IMR-90 (cell line): Measurements from ENCODE around the gene GPR62. TPM values are rescaled to one million over a fixed set of nuclear protein-coding genes. Genes with fewer than 3 reads are reported as not detected.

Experiments
- ATAC-seq: fragments of 200-7000 bp; cut with Tn5 transposase; 2 replicates; pipeline ENCODE4 v1.9.1; 2020; ENCODE audit warnings: low read depth, mild to moderate bottlenecking, moderate library complexity
- BruUV-seq: library from RNA; stranded (reverse); fragments of 400-500 nt; replicated peaks from 2 replicates; lab custom pipeline; 2021; lab: Mats Ljungman, UMichigan
- CTCF ChIA-PET: fragments of 300-600 bp; formaldehyde crosslinking; extraction: SDS; loops from one replicate; lab custom pipeline; 2021; ENCODE audit warnings: antibody characterized with exemption; lab: Yijun Ruan, JAX
- POLR2A ChIA-PET: fragments of 300-600 bp; sonication (Branson Sonifier 250); formaldehyde crosslinking; loops from one replicate; lab custom pipeline; 2022; ENCODE audit warnings: antibody characterized with exemption; ENCODE audit not compliant: unreplicated experiment; lab: Charles Lee
- DNase-seq: peaks from one replicate; pipeline ENCODE4 v3.0.0; 2013
- H2AFZ ChIP-seq: replicated peaks from 2 replicates; pipeline ENCODE3; 2013; ENCODE audit warnings: low read length, mild to moderate bottlenecking; ENCODE audit not compliant: poor library complexity
- H2AK5ac ChIP-seq: 2 replicates; pipeline ENCODE4 v1.6.1; 2013; ENCODE audit warnings: low read depth, low read length, inconsistent platforms
- H2AK9ac ChIP-seq: replicated peaks from 2 replicates; pipeline ENCODE3; 2013; ENCODE audit warnings: mild to moderate bottlenecking, low read depth, low read length, moderate library complexity; ENCODE audit not compliant: poor library complexity
- H2BK120ac ChIP-seq: 2 replicates; pipeline ENCODE4 v1.6.1; 2013; ENCODE audit warnings: low read depth, low read length, inconsistent platforms
- H2BK15ac ChIP-seq: 3 replicates; pipeline ENCODE4 v1.6.1; 2013; ENCODE audit warnings: low read depth, low read length, inconsistent platforms
- H2BK20ac ChIP-seq: 2 replicates; pipeline ENCODE4 v1.6.1; 2013; ENCODE audit warnings: low read depth, mild to moderate bottlenecking, inconsistent platforms, low read length, moderate library complexity
- H2BK5ac ChIP-seq: 2 replicates; pipeline ENCODE4 v1.6.1; 2013; ENCODE audit warnings: mild to moderate bottlenecking, low read depth, low read length, inconsistent platforms; ENCODE audit not compliant: poor library complexity, severe bottlenecking
- H3K14ac ChIP-seq: replicated peaks from 2 replicates; pipeline ENCODE4 v1.6.1; 2013; ENCODE audit warnings: low read depth, low read length, inconsistent platforms
- H3K18ac ChIP-seq: 2 replicates; pipeline ENCODE4 v1.6.1; 2013; ENCODE audit warnings: low read depth, low read length, control low read depth
- H3K23ac ChIP-seq: 2 replicates; pipeline ENCODE4 v1.6.1; 2013; ENCODE audit warnings: low read depth, low read length, inconsistent platforms
- H3K27ac ChIP-seq: 2 replicates; pipeline ENCODE4 v1.5.1; 2013; ENCODE audit warnings: mild to moderate bottlenecking, control low read depth, low read length; ENCODE audit not compliant: insufficient read depth
- H3K27me3 ChIP-seq: 2 replicates; pipeline ENCODE4 v1.6.1; 2013; ENCODE audit warnings: low read length; ENCODE audit not compliant: control insufficient read depth, insufficient read depth
- H3K36me3 ChIP-seq: 2 replicates; pipeline ENCODE4 v1.6.1; 2013; ENCODE audit warnings: low read length, mixed read lengths; ENCODE audit not compliant: control insufficient read depth, insufficient read depth
- H3K4ac ChIP-seq: 2 replicates; pipeline ENCODE4 v1.6.1; 2013; ENCODE audit warnings: low read depth, low read length, inconsistent platforms
- H3K4me1 ChIP-seq: 2 replicates; pipeline ENCODE4 v1.6.1; 2013; ENCODE audit warnings: low read length, mixed read lengths; ENCODE audit not compliant: control insufficient read depth, insufficient read depth
- H3K4me2 ChIP-seq: 2 replicates; pipeline ENCODE4 v1.6.1; 2013; ENCODE audit warnings: low read depth, mild to moderate bottlenecking, control low read depth, low read length, moderate library complexity
- H3K4me3 ChIP-seq: 2 replicates; pipeline ENCODE4 v1.5.1; 2013; ENCODE audit warnings: low read depth, mild to moderate bottlenecking, control low read depth, low read length, moderate library complexity; ENCODE audit not compliant: insufficient read depth
- H3K56ac ChIP-seq: 2 replicates; pipeline ENCODE4 v1.6.1; 2013; ENCODE audit warnings: low read length, inconsistent platforms; ENCODE audit not compliant: insufficient read depth; ENCODE audit errors: extremely low read depth
- H3K79me1 ChIP-seq, 2 experiments: 2 replicates each; pipeline ENCODE4 v1.6.1; 2013; ENCODE audit warnings: low read length in 2 of 2, inconsistent platforms in 1 of 2, low read depth in 1 of 2
- H3K9ac ChIP-seq: 2 replicates; pipeline ENCODE4 v1.6.1; 2013; ENCODE audit warnings: low read depth, low read length, control low read depth
- H3K9me1 ChIP-seq: 2 replicates; pipeline ENCODE4 v1.6.1; 2013; ENCODE audit warnings: low read length, inconsistent platforms; ENCODE audit not compliant: insufficient read depth
- H3K9me3 ChIP-seq: 2 replicates; pipeline ENCODE4 v1.6.1; 2013; ENCODE audit warnings: low read length; ENCODE audit not compliant: control insufficient read depth, insufficient read depth
- H4K20me1 ChIP-seq: 2 replicates; pipeline ENCODE4 v1.6.1; 2013; ENCODE audit warnings: low read length, inconsistent platforms; ENCODE audit not compliant: insufficient read depth
- H4K5ac ChIP-seq: 2 replicates; pipeline ENCODE4 v1.6.1; 2013; ENCODE audit warnings: mild to moderate bottlenecking, low read depth, low read length, control low read depth
- H4K8ac ChIP-seq, 2 experiments: 2 replicates each; pipeline ENCODE4 v1.6.1; 2013; ENCODE audit warnings: low read depth in 2 of 2, low read length in 2 of 2, control low read depth in 1 of 2, inconsistent platforms in 1 of 2
- H4K91ac ChIP-seq: 2 replicates; pipeline ENCODE4 v1.6.1; 2013; ENCODE audit warnings: low read depth, low read length, inconsistent platforms; ENCODE audit not compliant: insufficient read depth
- MXI1 ChIP-seq: IDR thresholded peaks from 2 replicates; pipeline ENCODE4 v1.6.1; 2012; ENCODE audit warnings: low read depth, mild to moderate bottlenecking, low read length, moderate library complexity, borderline replicate concordance
- RFX5 ChIP-seq: IDR thresholded peaks from 2 replicates; pipeline ENCODE4 v1.8.0; 2012; ENCODE audit warnings: low read depth, mild to moderate bottlenecking, low read length, moderate library complexity
- SMC3 ChIP-seq: fragments of 150-350 bp; IDR thresholded peaks from 2 replicates; pipeline ENCODE4 v1.6.1; 2016; ENCODE audit warnings: low read depth, mild to moderate bottlenecking, antibody characterized with exemption, low read length, moderate library complexity
- WGBS, 2 experiments: methylation state at CpG; one replicate each; pipeline versions ENCODE4 v1.1.5 to v1.1.7; 2013; ENCODE audit warnings: missing lambda C conversion rate in 2 of 2; ENCODE audit not compliant: insufficient read length in 1 of 2; ENCODE audit errors: extremely low coverage in 2 of 2; 5-methylcytosine and 5-hydroxymethylcytosine counted together
- dilution Hi-C: fragments of 300-500 bp; cut with HindIII; formaldehyde crosslinking; loops from one replicate; pipeline ENCODE4 v1.14.3; 2018; ENCODE audit warnings: low sequenced_read_pairs; ENCODE audit not compliant: unreplicated experiment
- in situ Hi-C: fragments of 300-500 bp; cut with MboI; formaldehyde crosslinking; loops from 3 replicates; pipeline ENCODE4 v1.14.3; 2019; ENCODE audit warnings: low sequenced_read_pairs, inconsistent platforms, mixed read lengths
- intact Hi-C: fragments of 100-400 bp; cut with micrococcal nuclease; formaldehyde crosslinking; loops from 2 replicates; pipeline ENCODE4 v1.10.0; 2022
- polyA plus RNA-seq, 3 experiments: library from polyadenylated mRNA; depleted of rRNA; stranded (reverse); fragments of >200 nt; gene quantifications; 2 replicates each; pipeline ENCODE4 v1.2.3, GENCODE V29; 2012; ENCODE audit warnings: low replicate concordance in 1 of 3
- total RNA-seq: library from RNA; depleted of rRNA; stranded (reverse); fragments of >200 nt; gene quantifications from 2 replicates; pipeline ENCODE4 v1.2.3, GENCODE V29; 2012
- TF ChIP-seq, protein P1 (sequence below): fragments of 150-350 bp; IDR thresholded peaks from 2 replicates; pipeline ENCODE4 v1.6.1; 2017; ENCODE audit warnings: mild to moderate bottlenecking, antibody characterized with exemption, low read length, low read depth

The GPR62 gene
- total and polyA plus RNA-seq, 2 of the 4 experiments (the other 2 are of a cell fraction): under 0.01 TPM; not detected in 1

GRCh38 chr3:52001443-52001974 lies 46.3 kb downstream of the GPR62 start (continued):
- TF ChIP-seq RFX5: no peak

DNA sequence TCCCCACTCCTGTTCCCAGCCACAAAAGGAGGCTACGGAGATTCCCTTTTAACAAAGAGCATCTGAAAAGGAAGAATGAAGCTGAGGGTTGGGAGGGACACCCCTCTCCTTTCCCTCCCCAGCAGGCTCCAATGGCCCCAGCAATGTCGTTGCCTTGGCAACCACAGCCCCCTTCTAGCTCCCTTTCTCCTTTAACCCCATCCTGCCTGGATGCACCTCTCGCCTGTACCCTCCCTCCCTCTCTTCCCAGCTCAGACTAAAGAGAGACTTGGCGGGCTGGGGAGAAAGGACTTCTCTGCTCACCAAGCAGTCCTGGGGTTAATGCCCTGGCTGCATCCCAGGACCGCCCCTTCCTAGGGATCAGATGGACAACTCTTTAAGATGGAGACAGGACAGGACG lies 47.6 kb downstream of the GPR62 start:
- ChIA-PET CTCF (interaction anchor here (3.2 kb wide), 1 partner anchor 49 kb away, joined by 28 read pairs; no protein-coding TSS in a partner anchor), POLR2A (no interaction called here)
- Histone ChIP-seq H3K14ac (no peak overlapping the region), H2AFZ (no peak overlapping the region), H3K9me3 (no peaks in the 10 kb centered on the region), H3K18ac (no peak overlapping the region), H3K56ac (no peak overlapping the region), H4K91ac (no peak overlapping the region), H2BK5ac (no peak overlapping the region), H3K27me3 (no peaks in the 10 kb centered on the region), H4K5ac (no peak overlapping the region), H3K4me1 (peaks cover 11% of the 10 kb centered on the region), H3K9ac (no peak overlapping the region), H3K36me3 (no peaks in the 10 kb centered on the region), H2BK120ac (no peak overlapping the region), H2BK15ac (no peak overlapping the region; the same call in 2 of the 3 replicates), H3K23ac (no peak overlapping the region), H3K79me1 (no peaks in the 10 kb centered on the region), H3K4me2 (no peak overlapping the region), H3K4ac (no peak overlapping the region), H4K20me1 (no peaks in the 10 kb centered on the region), H2BK20ac (no peak overlapping the region), H3K9me1 (no peaks in the 10 kb centered on the region), H4K8ac (no peak overlapping the region), H3K27ac (no peak overlapping the region), H2AK5ac (no peak overlapping the region; the same call in 1 of the 2 replicates), H3K4me3 (no peak overlapping the region), H2AK9ac (peak overlapping the region; percentile 13)
- DNase-seq (no peak), ATAC-seq (no peak)
- no CpG with 5 or more reads among the region's 6 CpGs for WGBS, 2 experiments
- no TSS peak for BruUV-seq
- intact Hi-C loops (loop anchor here (5.0 kb wide), 1 partner anchor 335 kb away; no protein-coding TSS in a partner anchor), dilution Hi-C loops (no loop called here), in situ Hi-C loops (loop anchor here (5.0 kb wide), 1 partner anchor 125 kb away; no protein-coding TSS in a partner anchor)
- TF ChIP-seq SMC3 (no peak), MXI1 (no peak)
- TF ChIP-seq, protein P1, sequence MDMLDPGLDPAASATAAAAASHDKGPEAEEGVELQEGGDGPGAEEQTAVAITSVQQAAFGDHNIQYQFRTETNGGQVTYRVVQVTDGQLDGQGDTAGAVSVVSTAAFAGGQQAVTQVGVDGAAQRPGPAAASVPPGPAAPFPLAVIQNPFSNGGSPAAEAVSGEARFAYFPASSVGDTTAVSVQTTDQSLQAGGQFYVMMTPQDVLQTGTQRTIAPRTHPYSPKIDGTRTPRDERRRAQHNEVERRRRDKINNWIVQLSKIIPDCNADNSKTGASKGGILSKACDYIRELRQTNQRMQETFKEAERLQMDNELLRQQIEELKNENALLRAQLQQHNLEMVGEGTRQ: no peak
